GM12891 (cell line): ENCODE data around the gene ANKFN1.

Experiments
- POLR2A ChIP-seq: IDR thresholded peaks from 2 replicates; pipeline ENCODE4 v1.6.1; 2011; ENCODE audit warnings: low read depth, low read length, control low read depth
- POU2F2 ChIP-seq: IDR thresholded peaks from 2 replicates; pipeline ENCODE4 v1.6.1; 2011; ENCODE audit warnings: low read depth, mild to moderate bottlenecking, control low read depth, low read length, moderate library complexity

- no peak for TF ChIP-seq POLR2A
- no peak for TF ChIP-seq POU2F2
Observed at GRCh38 chr17:56528696-56529095, 375.4 kb downstream of the ANKFN1 start.
